Brain microvascular endothelial cell (primary cell): ENCODE measurements around the gene NDE1.
"Not testable (repeated sequence)": the region's sequence is repeated elsewhere in the genome, so short reads cannot be mapped to it uniquely, and the experiment has no call there.

Experiments
- DNase-seq: peaks from one replicate; pipeline ENCODE4 v3.0.0-alpha.2; 2020
- H3K27ac ChIP-seq: fragments of 250-450 bp; sonication (Bioruptor Pico); 2 replicates; pipeline ENCODE4 v1.5.1; 2020; ENCODE audit warnings: mild to moderate bottlenecking, moderate library complexity
- H3K27me3 ChIP-seq: fragments of 250-450 bp; sonication (Bioruptor Pico); replicated peaks from 2 replicates; pipeline ENCODE4 v1.5.1; 2020; ENCODE audit warnings: mild to moderate bottlenecking
- H3K36me3 ChIP-seq: fragments of 250-450 bp; sonication (Bioruptor Pico); replicated peaks from 2 replicates; pipeline ENCODE4 v1.5.1; 2020; ENCODE audit warnings: mild to moderate bottlenecking
- H3K4me3 ChIP-seq: 2 replicates; pipeline ENCODE4 v1.5.1; 2011; ENCODE audit warnings: low read depth, mild to moderate bottlenecking, control low read depth, low read length, moderate library complexity
- CTCF ChIP-seq: IDR thresholded peaks from 2 replicates; pipeline ENCODE4 v1.5.1; 2011; ENCODE audit warnings: low read depth, mild to moderate bottlenecking, moderate library complexity, low read length, control low read depth, inconsistent platforms; ENCODE audit errors: missing control alignments
- in situ Hi-C: cut with HindIII; loops from 2 replicates; pipeline ENCODE4 v1.10.0; 2017; ENCODE audit warnings: low sequenced_read_pairs, low pct_ligation_motif_present

Gene NDE1

GRCh38 chr16:15725641-15726240 is 75.7 kb downstream of the NDE1 start:
- peaks cover 7% of the 10 kb centered on the region for H3K36me3 ChIP-seq

GRCh38 chr16:15726715-15727114 is 76.7 kb downstream of the NDE1 start:
- Histone ChIP-seq H3K4me3 (no peak overlapping the region), H3K36me3 (peaks cover 7% of the 10 kb centered on the region), H3K27ac (no peak overlapping the region), H3K27me3 (no peaks in the 10 kb centered on the region)
- no peak for TF ChIP-seq CTCF
- in situ Hi-C loops, result no loop called here
- DNase-seq, result no peak

More at GRCh38 chr16:15725641-15726240, 75.7 kb downstream of the NDE1 start:
- Histone ChIP-seq H3K27ac (no peak overlapping the region), H3K4me3 (no peak overlapping the region), H3K27me3 (no peaks in the 10 kb centered on the region)
- DNase-seq, result no peak
- in situ Hi-C loops, result no loop called here
- no peak for TF ChIP-seq CTCF

- H3K36me3 ChIP-seq, in situ Hi-C loops, H3K27ac ChIP-seq, H3K4me3 ChIP-seq, H3K27me3 ChIP-seq, DNase-seq: not testable (repeated sequence)
Measured at GRCh38 chr16:15727697-15728096, 77.7 kb downstream of the NDE1 start.

- no peak overlapping the region for H3K4me3 ChIP-seq
- no peak for DNase-seq
- no peaks in the 10 kb centered on the region for H3K27me3 ChIP-seq
- peaks cover 7% of the 10 kb centered on the region for H3K36me3 ChIP-seq
- in situ Hi-C loops, result no loop called here
- H3K27ac ChIP-seq, result no peak overlapping the region
- TF ChIP-seq CTCF, result no peak
Measured at GRCh38 chr16:15729152-15729551, 79.1 kb downstream of the NDE1 start.

GRCh38 chr16:15732416-15732815 is 82.4 kb downstream of the NDE1 start:
- Histone ChIP-seq H3K27ac (no peak overlapping the region), H3K36me3 (no peaks in the 10 kb centered on the region), H3K4me3 (no peak overlapping the region), H3K27me3 (no peaks in the 10 kb centered on the region)
- no peak for DNase-seq
- in situ Hi-C loops, result no loop called here
- no peak for TF ChIP-seq CTCF

- TF ChIP-seq CTCF, result no peak
- Histone ChIP-seq H3K4me3 (no peak overlapping the region), H3K27me3 (no peaks in the 10 kb centered on the region), H3K36me3 (no peaks in the 10 kb centered on the region), H3K27ac (no peak overlapping the region)
- in situ Hi-C loops, result no loop called here
- DNase-seq, result no peak
Measured at GRCh38 chr16:15735610-15736009, 85.6 kb downstream of the NDE1 start.
